CD1c-positive myeloid dendritic cell (primary cell): ENCODE results near the gene TCP11L1.
A peak's percentile ranks its signal among the peaks of the same experiment; 100 is the strongest.

Source experiments
- DNase-seq: peaks from one replicate; pipeline ENCODE4 v3.0.0-alpha.2; 2016; ENCODE audit errors: extremely low spot score

Gene TCP11L1

DNA sequence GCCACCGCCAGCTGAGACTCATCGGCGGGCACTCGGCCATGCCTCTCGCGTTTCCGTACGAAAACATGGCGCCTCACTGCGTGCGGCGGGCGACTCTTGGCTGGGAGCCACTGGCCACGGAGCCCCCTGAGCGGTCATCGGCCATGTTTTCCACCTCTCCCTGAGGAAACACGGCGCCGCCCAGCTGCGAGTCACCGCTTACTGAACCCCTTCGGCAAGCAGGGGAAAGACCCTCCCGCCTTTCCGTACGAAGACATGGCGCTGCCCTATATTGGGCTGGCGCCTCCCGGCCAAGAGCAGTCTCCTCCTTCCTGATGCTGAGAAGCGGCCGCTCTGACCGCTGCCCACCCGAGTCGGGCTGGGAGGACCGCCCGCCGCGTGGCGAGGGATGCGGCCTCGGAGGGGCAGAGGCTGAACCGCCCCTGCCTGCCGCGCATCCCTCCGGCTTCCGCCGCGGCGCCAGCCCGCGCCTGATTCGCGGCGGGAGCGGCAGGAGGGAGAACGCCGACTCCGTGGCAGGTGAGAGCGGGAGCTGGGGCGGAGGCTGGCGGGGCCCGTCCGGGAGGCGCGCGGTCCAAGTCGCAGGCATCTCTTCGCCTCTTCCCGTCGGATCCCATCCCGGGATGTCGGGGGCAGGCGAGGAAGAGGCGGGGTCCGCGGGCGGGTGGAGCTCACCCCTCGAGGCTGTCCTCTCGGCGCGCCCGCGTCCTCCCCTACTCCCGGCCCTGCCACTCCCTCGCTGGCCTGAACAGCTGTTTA lies at the start of gene TCP11L1:
TCP11L1 (plus strand) TSS at position 299 of the 759 bp plus-strand sequence. CDS start 4,202 bp downstream, outside the sequence.
- DNase-seq: peak; percentile 75

DNA sequence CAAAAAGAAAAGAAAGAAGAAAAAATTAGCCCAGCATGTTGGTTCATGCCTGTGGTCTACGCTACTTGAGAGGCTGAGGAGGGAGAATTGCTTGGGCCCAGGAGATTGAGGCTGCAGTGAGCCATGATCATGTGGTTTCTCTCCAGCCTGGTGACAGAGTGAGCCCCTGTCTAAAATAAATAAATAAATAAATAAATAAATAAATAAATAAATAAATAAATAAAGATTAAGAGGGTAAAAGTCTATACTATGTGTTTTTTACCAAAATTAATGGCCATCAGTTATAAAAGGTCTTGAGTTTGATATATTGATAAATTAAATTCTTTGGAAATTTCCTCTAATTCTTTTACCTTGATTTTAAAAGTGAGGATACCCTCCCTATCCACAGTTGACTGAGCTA lies 48.9 kb upstream of the TCP11L1 start:
- DNase-seq: no peak

DNA sequence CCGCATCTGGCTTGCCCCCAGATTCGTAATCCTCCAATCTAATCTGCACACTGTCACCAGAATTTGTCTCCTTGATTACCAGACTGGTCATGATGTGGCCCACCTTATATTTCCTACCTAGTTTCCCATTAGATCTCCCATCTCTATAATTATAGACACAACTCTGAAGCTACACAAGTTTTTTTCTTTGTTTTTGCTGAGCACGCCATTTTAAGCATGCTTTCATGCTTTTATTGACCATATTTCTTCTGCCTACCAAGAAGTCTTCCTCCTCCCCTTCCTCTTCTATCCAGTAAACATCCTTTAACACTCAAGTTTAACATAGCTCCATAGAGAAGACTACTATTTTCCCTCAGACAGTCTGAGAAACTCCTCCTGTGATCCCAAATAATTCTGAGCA lies 47.9 kb upstream of the TCP11L1 start:
- DNase-seq: no peak

GRCh38 chr11:32991898-32992297 lies 47.5 kb upstream of the TCP11L1 start:
- DNase-seq: no peak

DNA sequence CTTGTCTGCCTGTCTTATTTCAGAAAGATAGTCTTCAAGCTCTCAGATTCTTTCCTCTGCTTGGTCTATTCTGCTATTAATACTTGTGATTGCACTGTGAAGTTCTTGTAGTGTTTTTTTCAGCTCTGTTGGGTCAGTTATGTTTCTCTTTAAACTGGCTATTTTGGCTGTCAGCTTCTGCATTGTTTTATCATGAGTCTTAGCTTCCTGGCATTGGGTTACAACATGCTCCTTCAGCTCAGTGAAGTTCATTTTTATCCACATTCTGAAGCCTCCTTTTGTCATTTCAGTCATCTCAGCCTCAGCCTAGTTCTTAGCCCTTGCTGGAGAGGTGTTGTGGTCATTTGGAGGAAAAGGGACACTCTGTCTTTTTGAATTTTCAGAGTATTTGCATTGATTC lies 39.2 kb upstream of the TCP11L1 start:
- DNase-seq: no peak

DNA sequence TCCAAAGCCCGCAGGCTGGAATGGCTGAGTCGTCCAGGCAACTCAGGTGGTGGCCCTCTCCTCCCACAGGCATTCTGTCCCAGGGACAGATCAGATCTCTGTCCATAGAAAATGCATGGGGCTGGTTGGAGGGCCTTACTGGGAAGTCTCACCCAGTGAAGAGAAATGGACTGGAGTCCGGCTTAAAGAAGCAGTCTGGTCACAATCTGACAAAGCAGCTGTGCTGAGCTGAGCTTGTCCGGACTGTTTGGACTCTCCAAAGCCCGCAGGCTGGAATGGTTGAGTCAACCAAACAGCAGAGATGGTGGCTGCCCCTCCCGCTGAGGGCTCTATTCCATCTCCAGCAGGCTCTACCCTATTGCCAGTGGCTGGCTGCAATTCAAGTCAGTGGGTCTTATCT lies 38.1 kb upstream of the TCP11L1 start:
- DNase-seq: no peak

- no peak for DNase-seq
These were observed 37.4 kb upstream of the TCP11L1 start for GRCh38 chr11:33001751-33002542.

DNA sequence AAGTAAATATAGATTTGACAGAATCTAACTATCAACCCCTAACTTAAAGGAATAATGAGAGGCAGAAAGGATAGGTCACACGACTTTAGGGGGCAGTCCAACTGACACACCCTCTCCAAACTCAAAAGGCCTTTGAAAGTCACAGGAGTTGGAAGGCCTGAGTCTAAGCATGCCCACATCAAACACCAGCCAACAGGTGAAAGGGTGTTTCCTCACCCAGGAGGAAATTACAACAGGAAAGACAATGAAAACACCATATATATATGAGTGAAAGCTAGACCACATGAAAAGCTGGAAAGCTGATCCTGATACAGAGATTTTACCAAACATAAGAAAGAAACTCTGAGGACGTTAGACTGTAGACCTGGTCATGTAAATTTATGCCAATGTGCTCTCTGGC lies 34.2 kb upstream of the TCP11L1 start:
- no peak for DNase-seq

DNA sequence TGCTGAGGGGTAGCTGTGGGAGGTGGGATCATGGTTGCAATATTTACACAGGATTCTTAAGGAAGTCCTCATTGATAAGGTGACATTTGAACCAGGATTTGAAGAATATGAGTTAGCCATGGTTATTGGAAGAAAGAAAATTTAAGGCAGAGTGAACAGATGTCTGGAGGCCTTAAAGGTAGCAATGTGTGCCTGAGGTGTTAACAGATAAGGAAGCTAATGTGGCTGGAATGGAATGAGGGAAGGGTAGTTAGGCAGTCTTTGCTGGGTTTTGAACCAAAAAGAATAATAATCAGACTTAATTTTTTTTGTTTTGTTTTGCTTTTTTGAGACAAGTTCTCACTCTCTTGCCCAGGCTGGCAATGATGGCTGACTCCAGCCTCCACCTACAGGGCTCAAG lies 33.4 kb upstream of the TCP11L1 start:
- DNase-seq: no peak

DNA sequence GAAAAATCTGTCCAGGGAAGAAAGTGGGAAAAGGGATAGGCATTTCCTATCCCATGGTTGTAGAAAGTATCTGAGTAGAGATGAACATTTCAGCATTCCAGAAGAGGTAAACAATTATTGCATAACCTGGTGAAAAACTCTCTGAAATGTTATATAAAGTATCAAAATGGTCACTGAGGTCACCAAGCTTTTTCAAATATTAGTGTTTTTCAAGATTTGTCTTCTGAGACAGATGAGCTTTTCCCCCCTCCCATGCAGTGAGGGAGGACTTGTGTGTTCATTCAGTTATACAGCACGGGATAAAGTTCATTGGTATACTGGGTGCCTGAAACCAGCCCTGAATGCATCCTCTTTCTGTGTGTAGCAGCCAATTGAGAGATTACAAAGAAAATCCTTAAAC lies 25.6 kb upstream of the TCP11L1 start:
- no peak for DNase-seq

- peak; percentile 88 for DNase-seq
These were observed 23.5 kb upstream of the TCP11L1 start, which contains the start of gene DEPDC7 for GRCh38 chr11:33015621-33016551. DEPDC7 (plus strand) TSS chr11:33015878; CDS start chr11:33015956, 78 bp downstream.

DNA sequence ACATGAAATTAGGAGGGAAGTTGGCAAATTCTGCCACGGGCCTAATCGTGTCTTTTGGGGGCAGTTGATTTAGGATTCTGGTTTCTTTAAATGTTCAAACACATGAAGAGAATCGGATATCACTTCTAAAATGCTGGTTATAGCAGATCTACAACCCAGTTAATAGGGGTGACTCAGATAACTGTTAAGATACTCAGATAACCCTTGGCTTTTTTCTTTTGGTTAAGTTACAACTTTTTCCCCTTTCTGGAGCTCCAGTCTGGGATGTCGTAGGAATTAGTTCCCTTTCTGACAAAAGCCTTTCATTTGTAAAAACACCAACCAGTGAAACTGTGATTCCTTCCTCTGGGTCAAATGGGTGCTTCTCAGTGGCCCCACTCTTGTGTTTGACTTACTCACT lies 22.7 kb upstream of the TCP11L1 start:
- peak; percentile 53 for DNase-seq

DNA sequence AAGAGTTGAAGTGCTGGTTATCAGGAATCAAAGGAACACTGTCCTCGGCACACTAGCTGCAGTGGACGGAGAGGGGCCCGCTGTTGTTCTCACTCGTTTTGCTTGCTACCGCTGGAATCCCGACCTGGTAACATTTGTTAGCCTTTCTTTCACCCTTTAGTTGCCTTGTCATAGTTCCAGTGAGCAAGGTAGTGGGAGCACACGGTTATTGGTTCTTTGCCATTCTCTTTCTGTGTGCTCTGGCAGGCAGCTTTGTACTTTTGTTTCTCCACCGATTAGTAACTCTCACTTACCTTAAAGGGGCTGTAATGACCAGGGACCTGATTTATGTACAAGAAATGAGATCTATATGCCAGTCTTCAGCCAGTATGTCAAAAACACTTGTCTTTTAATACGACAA lies 21.9 kb upstream of the TCP11L1 start:
- DNase-seq: no peak

DNA sequence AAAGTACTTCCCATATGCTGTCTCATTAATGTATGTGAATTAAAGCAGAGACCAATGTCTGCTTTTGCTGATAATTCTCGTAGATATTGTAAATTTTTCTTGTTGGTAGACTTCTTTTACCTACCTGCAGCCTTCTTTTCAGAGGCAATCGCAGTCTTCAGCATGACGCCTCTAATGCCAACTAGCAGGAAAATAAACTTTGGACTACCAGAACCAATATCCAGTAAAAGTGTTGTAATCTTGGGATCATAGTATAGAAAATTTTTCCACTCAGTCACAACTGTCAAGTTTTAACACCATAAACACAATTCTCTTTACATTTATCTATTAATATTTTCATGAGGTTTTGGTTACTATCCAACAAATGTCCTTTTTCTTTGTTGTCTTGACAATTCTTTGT lies 21.4 kb upstream of the TCP11L1 start:
- DNase-seq: no peak

DNA sequence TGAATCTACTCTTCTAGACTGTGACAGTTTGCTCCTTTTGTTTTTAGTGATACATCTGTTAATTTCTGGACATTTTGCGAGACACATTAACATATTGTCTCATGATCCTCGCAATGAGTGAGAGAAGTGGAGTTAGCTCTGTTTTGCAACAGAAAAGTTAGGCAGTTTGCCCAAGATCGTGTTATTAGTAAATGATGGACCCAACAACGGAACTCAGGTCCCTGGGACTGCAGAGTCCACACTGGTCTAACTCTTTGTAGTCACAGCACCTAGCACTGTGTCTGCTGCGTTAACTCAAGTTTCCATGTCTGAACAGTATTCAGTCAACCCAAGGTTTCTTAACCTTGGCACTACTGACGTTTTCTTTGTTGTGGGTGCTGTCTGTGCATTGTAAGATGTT lies 20.5 kb upstream of the TCP11L1 start:
- DNase-seq: no peak

GRCh38 chr11:33021501-33021900 lies 17.9 kb upstream of the TCP11L1 start:
- DNase-seq: no peak

- no peak for DNase-seq
These were observed 17.4 kb upstream of the TCP11L1 start for GRCh38 chr11:33021937-33022336.

DNA sequence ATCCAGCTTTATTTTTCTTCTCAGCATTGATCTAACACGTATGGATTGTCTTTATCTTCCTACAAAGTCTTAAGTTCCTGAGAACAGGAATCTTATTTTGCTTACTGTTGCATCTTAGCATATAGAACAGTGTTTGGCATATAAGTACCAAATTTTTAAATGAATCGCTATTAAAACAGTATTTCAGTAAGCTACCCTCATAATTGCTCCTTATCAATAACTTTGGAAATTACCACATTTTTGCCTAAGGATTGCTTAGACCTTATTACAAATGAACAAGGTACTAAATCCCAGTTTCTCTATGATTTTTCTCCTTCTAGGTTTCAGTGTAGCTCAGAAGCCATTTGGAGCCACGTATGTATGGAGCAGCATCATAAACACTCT lies 14.0 kb upstream of the TCP11L1 start:
- no peak for DNase-seq

- no peak for DNase-seq
These were observed 12.1 kb upstream of the TCP11L1 start for GRCh38 chr11:33027233-33027632.

DNA sequence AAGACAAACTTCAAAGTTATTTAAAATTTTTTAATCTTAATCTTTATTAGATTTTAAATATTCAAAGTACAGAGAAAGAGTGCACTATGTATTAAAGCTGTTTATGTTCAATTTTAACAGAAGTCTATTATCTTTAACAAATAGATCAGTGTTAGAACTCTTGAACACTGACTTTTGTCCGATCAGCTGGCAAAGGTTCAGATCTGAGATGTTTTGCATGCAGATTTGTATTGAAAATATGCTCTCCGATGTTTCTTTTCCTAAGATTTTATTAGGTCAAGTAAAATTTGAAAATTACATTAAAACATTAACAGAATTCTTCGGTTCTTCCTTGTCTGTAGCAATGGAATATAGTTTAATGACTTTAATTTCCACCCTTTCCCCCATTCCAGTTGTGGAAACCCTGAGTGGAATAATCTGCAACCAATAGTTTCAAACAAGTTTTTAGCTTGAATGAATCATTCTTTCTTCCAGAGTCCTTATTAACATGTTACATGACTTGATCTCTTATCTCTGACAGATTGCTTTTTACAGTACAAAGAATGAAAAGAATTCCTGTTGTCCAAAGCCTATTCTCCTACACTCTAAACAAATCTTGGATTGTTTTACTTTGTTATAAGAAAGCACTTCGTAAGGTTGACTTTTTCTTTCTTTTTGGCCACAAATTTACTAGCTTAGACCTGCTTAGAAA lies 11.4 kb upstream of the TCP11L1 start:
- no peak for DNase-seq

DNA sequence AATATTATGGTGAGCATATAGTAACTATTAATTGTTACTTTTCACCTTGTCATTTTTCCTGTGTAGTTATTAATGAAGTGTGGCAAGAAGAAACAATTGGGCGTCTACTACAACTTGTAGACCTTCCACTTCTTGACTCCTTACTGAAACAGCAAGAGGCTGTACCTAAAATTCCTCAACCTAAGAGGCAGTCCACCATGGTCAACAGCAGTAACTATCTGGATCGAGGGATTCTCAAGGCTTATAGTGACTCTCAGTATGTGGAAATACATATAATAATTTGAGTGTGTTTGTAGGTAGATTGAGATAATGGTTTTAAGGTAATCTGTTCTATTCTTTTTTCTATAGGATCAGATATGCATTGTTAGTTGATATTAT lies 10.8 kb upstream of the TCP11L1 start:
- DNase-seq: no peak
